Vagina (tissue), 2 donors: ENCODE data around the gene FAP. TPM values are rescaled to one million over a fixed set of nuclear protein-coding genes. Genes with fewer than 3 reads are reported as not detected.

ENCODE experiments used
- DNase-seq, 2 donors: peaks; one replicate each; pipeline ENCODE4 v3.0.0-alpha.2; 2017; ENCODE audit errors: extremely low spot score in 2 of 2
- H3K27ac ChIP-seq: fragments of 200-600 bp; sonication (generic); one replicate; pipeline ENCODE4 v1.5.1; 2019
- H3K27me3 ChIP-seq: fragments of 200-600 bp; sonication (generic); one replicate; pipeline ENCODE4 v1.5.1; 2019
- H3K36me3 ChIP-seq, 2 donors: fragments of 200-600 bp; sonication (generic); one replicate each; pipeline ENCODE4 v1.5.1; 2017 to 2019
- H3K4me1 ChIP-seq: fragments of 200-600 bp; sonication (generic); one replicate; pipeline ENCODE4 v1.5.1; 2019
- H3K4me3 ChIP-seq, 2 donors: fragments of 200-600 bp; sonication (generic); 1 replicate in 1 of 2; 2 replicates in 1 of 2; pipeline ENCODE4 v1.5.1; 2016 to 2019
- H3K9me3 ChIP-seq: fragments of 200-600 bp; sonication (generic); one replicate; pipeline ENCODE4 v1.5.1; 2019
- POLR2A ChIP-seq, 2 donors: fragments of 450-650 bp; IDR thresholded peaks; one replicate each; pipeline ENCODE4 v1.6.1; 2017; ENCODE audit warnings: antibody characterized with exemption in 2 of 2, mild to moderate bottlenecking in 2 of 2, moderate library complexity in 2 of 2
- POLR2AphosphoS5 ChIP-seq, 2 donors: sonication (generic); formaldehyde crosslinking; IDR thresholded peaks; one replicate each; pipeline ENCODE4 v1.9.0; 2017; ENCODE audit warnings: antibody characterized with exemption in 2 of 2, mild to moderate bottlenecking in 2 of 2, low read depth in 1 of 2; ENCODE audit not compliant: insufficient read depth in 1 of 2
- intact Hi-C: fragments of 100-400 bp; cut with DNase I; formaldehyde crosslinking; loops from one replicate; pipeline ENCODE4 v1.15.1; 2023
- total RNA-seq: library from RNA; depleted of rRNA; stranded (reverse); fragments of >200 nt; gene quantifications from one replicate; pipeline ENCODE4 v1.2.3, GENCODE V29; 2016
- TF ChIP-seq, protein P1 (sequence below), 3 experiments: fragments of 450-650 bp in 2 of 3; fragments of 200-600 bp in 1 of 3; sonication (generic) in 1 of 3; IDR thresholded peaks; one replicate each; pipeline ENCODE4 v1.5.1; 2017 to 2019; ENCODE audit warnings: antibody characterized with exemption in 3 of 3, mild to moderate bottlenecking in 2 of 3, moderate library complexity in 2 of 3

FAP gene
- total RNA-seq, 1 donor from 2014 or later: 4.2 TPM

DNA sequence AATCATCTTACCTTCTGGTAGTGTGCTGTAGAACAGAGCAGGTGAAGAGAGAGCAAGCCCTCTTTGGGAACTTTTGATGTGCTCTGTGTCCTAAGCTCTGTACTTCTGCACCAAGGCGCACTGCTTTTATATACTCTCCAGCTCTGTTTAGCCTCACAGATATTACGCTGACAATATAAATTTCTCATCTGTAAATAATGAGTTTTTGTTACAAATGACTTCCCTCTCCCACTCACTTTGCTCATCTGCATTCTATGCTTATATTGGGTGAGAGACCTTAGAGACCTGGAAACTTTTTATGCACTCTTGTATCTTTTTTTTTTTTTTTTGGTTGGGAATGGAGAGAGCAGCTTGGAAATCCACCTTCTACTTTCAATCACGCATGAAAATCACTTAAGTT lies 91.1 kb downstream of the FAP start, which contains the start of gene GCG:
Gene GCG, minus strand, starts transcription at position 101 of the 400 bp plus-strand sequence. CDS start 3,069 bp downstream, outside the sequence.
- Histone ChIP-seq H3K27ac (no peak within 1 kb of the TSS), H3K4me3 (no peak within 1 kb of the TSS), H3K27me3 (no peaks in the 10 kb centered on the region), H3K36me3 (no peaks in the 10 kb centered on the region), H3K4me1 (no peaks in the 10 kb centered on the region), H3K9me3 (no peaks in the 10 kb centered on the region)
- TF ChIP-seq POLR2AphosphoS5 (IDR thresholded peaks at IDR 0.05; ENCODE audit: insufficient read depth in 1 of 2, low read depth in 1 of 2) (no peak), POLR2A (IDR thresholded peaks at IDR 0.05) (no peak)
- TF ChIP-seq, protein P1, sequence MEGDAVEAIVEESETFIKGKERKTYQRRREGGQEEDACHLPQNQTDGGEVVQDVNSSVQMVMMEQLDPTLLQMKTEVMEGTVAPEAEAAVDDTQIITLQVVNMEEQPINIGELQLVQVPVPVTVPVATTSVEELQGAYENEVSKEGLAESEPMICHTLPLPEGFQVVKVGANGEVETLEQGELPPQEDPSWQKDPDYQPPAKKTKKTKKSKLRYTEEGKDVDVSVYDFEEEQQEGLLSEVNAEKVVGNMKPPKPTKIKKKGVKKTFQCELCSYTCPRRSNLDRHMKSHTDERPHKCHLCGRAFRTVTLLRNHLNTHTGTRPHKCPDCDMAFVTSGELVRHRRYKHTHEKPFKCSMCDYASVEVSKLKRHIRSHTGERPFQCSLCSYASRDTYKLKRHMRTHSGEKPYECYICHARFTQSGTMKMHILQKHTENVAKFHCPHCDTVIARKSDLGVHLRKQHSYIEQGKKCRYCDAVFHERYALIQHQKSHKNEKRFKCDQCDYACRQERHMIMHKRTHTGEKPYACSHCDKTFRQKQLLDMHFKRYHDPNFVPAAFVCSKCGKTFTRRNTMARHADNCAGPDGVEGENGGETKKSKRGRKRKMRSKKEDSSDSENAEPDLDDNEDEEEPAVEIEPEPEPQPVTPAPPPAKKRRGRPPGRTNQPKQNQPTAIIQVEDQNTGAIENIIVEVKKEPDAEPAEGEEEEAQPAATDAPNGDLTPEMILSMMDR (IDR thresholded peaks at IDR 0.05): no peak
- no peak for DNase-seq
- intact Hi-C loops: no loop called here

DNA sequence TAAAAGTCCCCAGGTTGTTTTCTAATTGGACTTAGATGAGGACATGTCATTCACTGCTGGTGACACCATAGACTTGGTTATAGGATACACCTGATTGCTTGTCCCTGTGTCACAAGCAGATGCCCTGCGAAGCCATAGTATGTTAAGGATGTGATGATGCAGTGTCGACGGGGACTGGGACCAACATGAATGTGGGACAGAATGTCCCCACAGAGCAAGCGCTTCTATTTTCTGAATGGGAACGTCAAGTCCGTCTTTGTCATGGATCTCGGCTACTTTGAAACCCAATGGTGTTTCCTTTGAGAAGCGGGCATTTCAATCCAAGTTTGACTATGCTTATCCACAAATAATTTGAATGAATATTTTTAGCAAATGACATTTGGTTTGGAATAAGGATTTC lies 93.3 kb downstream of the FAP start:
- intact Hi-C loops: no loop called here
- Histone ChIP-seq H3K27me3 (no peaks in the 10 kb centered on the region), H3K27ac (no peak overlapping the region), H3K9me3 (no peaks in the 10 kb centered on the region), H3K4me3 (no peak overlapping the region), H3K4me1 (no peaks in the 10 kb centered on the region), H3K36me3 (no peaks in the 10 kb centered on the region)
- TF ChIP-seq, protein P1 (IDR thresholded peaks at IDR 0.05): no peak
- TF ChIP-seq POLR2AphosphoS5 (IDR thresholded peaks at IDR 0.05; ENCODE audit: insufficient read depth in 1 of 2, low read depth in 1 of 2) (no peak), POLR2A (IDR thresholded peaks at IDR 0.05) (no peak)
- DNase-seq: no peak

DNA sequence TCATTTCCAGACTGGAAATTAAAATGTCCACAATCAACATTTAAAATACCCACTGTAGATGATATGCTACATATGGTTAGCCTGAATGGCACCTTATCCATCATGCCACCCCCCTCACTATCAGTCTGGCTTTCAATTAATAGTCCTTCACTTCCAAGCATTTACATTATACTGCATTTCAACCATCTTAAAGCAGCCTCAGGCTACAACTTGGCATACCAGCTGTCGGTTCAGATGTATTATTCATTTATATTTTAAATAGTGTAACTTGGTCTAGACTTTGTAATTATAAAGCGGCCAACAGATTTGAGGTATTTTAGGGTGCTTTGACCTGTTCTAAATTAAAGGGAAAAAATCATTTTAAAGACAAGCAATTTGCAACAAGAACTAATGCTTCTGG lies 93.8 kb downstream of the FAP start:
- TF ChIP-seq, protein P1 (IDR thresholded peaks at IDR 0.05): no peak
- TF ChIP-seq POLR2A (IDR thresholded peaks at IDR 0.05): no peak
- TF ChIP-seq POLR2AphosphoS5 (IDR thresholded peaks at IDR 0.05; ENCODE audit: insufficient read depth in 1 of 2, low read depth in 1 of 2): no peak
- intact Hi-C loops: no loop called here
- no peak overlapping the region for H3K27ac ChIP-seq
- H3K36me3 ChIP-seq: no peaks in the 10 kb centered on the region
- no peaks in the 10 kb centered on the region for H3K27me3 ChIP-seq
- DNase-seq: no peak
- H3K9me3 ChIP-seq: no peaks in the 10 kb centered on the region
- H3K4me3 ChIP-seq: no peak overlapping the region
- H3K4me1 ChIP-seq: no peaks in the 10 kb centered on the region

DNA sequence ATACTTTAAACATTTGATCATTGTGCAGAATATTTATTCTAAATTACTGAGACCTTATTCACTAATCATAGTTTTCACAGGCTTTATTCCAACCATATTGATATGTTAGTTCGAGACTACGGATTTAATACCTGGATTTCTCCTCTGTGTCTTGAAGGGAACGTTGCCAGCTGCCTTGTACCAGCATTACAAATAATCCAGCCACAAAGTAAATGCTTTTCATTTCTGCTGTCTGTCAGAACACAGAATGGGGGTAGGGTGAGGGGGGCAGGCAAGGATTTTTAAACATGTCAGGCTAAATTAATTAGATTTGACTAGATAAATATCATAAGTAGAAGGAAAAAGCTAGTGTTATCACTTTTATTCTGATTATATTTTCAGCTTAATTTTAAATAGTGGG lies 94.3 kb downstream of the FAP start:
- no peak overlapping the region for H3K27ac ChIP-seq
- TF ChIP-seq, protein P1 (IDR thresholded peaks at IDR 0.05): no peak
- TF ChIP-seq POLR2AphosphoS5 (IDR thresholded peaks at IDR 0.05; ENCODE audit: insufficient read depth in 1 of 2, low read depth in 1 of 2) (no peak), POLR2A (IDR thresholded peaks at IDR 0.05) (no peak)

DNA sequence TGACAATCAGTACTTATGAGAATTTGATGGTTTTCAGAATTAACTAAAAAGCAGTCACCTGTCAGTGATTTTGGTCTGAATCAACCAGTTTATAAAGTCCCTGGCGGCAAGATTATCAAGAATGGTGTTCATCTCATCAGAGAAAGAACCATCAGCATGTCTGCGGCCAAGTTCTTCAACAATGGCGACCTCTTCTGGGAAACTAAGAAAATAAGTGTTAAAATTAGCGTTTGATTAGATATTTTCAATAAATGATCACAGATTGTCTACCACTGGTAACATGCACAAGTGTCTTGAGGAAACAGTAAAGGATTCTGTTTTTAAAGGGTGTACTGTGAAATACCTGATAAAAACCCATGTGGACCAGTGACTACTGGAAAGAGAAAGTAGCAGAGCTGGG lies 99.3 kb downstream of the FAP start:
- no peak overlapping the region for H3K4me3 ChIP-seq
- no peaks in the 10 kb centered on the region for H3K36me3 ChIP-seq
- no peak overlapping the region for H3K27ac ChIP-seq
- TF ChIP-seq, protein P1 (IDR thresholded peaks at IDR 0.05): no peak
- TF ChIP-seq POLR2AphosphoS5 (IDR thresholded peaks at IDR 0.05; ENCODE audit: insufficient read depth in 1 of 2, low read depth in 1 of 2) (no peak), POLR2A (IDR thresholded peaks at IDR 0.05) (no peak)
- H3K4me1 ChIP-seq: no peaks in the 10 kb centered on the region
- intact Hi-C loops: no loop called here
- H3K9me3 ChIP-seq: no peaks in the 10 kb centered on the region
- no peak for DNase-seq
- no peaks in the 10 kb centered on the region for H3K27me3 ChIP-seq

More for the DNA sequence above, 94.3 kb downstream of the FAP start:
- Histone ChIP-seq H3K4me3 (no peak overlapping the region), H3K27me3 (no peaks in the 10 kb centered on the region), H3K36me3 (no peaks in the 10 kb centered on the region), H3K4me1 (no peaks in the 10 kb centered on the region), H3K9me3 (no peaks in the 10 kb centered on the region)
- intact Hi-C loops: no loop called here
- DNase-seq: no peak
